Lower leg skin (tissue), 3 donors: ENCODE data around the gene UQCR11.

ENCODE experiments used
- CTCF ChIP-seq, 3 donors: fragments of 450-650 bp; IDR thresholded peaks; one replicate each; pipeline ENCODE4 v1.5.1; 2016; ENCODE audit warnings: antibody characterized with exemption in 3 of 3, mild to moderate bottlenecking in 3 of 3, moderate library complexity in 2 of 3
- POLR2A ChIP-seq, 2 donors: fragments of 450-650 bp; IDR thresholded peaks; one replicate each; pipeline ENCODE4 v1.6.1; 2016 to 2017; ENCODE audit warnings: antibody characterized with exemption in 2 of 2, mild to moderate bottlenecking in 1 of 2, moderate library complexity in 1 of 2

- TF ChIP-seq CTCF (IDR thresholded peaks at IDR 0.05): no peak
- TF ChIP-seq POLR2A (IDR thresholded peaks at IDR 0.05): no peak
Observed at GRCh38 chr19:1580957-1581356, 24.3 kb downstream of the UQCR11 start.
